Fibroblast of villous mesenchyme (primary cell): Measurements from ENCODE around the gene SWAP70. TPM values are rescaled to one million over a fixed set of nuclear protein-coding genes. Genes with fewer than 3 reads are reported as not detected.
"Not testable (repeated sequence)": the region's sequence is repeated elsewhere in the genome, so short reads cannot be mapped to it uniquely, and the experiment has no call there.

Experiments
- DNase-seq: peaks from one replicate; pipeline ENCODE4 v3.0.0-alpha.2; 2010; ENCODE audit warnings: low read depth
- H3K4me3 ChIP-seq: 2 replicates; pipeline ENCODE4 v1.5.1; 2011; ENCODE audit warnings: low read depth, mild to moderate bottlenecking, low read length
- total RNA-seq: library from RNA; depleted of rRNA; stranded (reverse); fragments of >200 nt; gene quantifications from 2 replicates; pipeline ENCODE4 v1.2.3, GENCODE V29; 2012
- TF ChIP-seq, protein P1 (sequence below): IDR thresholded peaks from 2 replicates; pipeline ENCODE4 v1.5.1; 2012; ENCODE audit warnings: low read depth, mild to moderate bottlenecking, low read length; ENCODE audit not compliant: insufficient read depth

The SWAP70 gene
- total RNA-seq, 1 donor: 63.0 TPM

DNA sequence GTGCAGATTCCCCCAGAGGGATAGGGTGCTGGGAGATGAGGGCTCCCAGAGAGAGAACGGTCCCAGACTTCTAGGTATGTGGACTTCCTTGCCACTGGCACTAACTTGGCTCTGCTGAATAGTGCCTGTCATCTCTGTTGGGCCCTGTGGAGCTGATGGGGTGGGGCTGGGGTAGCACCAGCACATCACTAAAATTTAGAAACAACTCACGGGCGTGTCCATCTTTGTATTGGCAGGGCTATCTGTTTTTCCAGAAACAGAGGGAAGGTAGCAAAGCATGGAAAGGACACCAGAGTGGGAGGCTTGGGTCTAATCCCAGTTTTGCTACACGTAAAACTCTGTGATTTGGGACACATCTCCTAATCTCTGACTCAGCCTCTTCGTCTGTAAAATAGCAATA lies 25.8 kb downstream of the SWAP70 start:
- TF ChIP-seq, protein P1, sequence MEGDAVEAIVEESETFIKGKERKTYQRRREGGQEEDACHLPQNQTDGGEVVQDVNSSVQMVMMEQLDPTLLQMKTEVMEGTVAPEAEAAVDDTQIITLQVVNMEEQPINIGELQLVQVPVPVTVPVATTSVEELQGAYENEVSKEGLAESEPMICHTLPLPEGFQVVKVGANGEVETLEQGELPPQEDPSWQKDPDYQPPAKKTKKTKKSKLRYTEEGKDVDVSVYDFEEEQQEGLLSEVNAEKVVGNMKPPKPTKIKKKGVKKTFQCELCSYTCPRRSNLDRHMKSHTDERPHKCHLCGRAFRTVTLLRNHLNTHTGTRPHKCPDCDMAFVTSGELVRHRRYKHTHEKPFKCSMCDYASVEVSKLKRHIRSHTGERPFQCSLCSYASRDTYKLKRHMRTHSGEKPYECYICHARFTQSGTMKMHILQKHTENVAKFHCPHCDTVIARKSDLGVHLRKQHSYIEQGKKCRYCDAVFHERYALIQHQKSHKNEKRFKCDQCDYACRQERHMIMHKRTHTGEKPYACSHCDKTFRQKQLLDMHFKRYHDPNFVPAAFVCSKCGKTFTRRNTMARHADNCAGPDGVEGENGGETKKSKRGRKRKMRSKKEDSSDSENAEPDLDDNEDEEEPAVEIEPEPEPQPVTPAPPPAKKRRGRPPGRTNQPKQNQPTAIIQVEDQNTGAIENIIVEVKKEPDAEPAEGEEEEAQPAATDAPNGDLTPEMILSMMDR: no peak
- no peak overlapping the region for H3K4me3 ChIP-seq
- DNase-seq: no peak

DNA sequence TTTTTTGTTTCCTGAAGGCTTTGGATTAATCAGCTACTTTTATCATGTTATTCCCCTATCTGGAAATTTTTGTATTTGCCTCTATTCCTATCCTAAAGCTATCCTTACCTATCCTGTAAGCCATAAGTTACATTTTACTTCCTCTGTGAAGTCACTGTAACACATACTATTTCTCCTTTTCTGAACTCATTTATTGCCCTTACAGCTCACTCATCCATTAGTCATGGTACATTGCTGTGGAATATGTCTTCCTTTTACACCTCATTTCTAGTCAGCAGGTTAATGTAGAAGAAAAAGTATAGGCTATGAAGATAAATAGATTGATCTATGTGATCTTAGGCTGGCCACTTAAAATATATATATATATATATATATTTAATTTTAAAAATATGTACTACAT lies 28.0 kb downstream of the SWAP70 start:
- TF ChIP-seq, protein P1: no peak
- H3K4me3 ChIP-seq: no peak overlapping the region
- DNase-seq: no peak

DNA sequence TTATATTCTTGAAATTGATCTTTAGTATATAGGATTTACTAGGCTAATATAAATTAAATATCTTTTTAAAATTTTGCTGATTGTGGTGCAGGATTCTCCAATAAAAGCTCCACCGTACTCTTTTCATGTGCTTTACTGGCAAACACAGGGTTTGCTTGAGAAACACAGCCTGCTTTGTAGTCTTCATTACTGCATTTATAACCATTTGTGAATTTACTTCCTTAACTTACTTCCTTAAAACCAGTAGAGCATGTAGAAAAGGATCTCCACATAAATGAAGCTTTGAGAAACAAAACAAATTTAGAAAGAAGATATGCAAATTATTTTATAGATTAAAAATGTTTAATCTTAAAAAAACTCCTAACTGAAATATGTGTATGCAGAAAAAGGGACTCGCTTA lies 28.8 kb downstream of the SWAP70 start:
- H3K4me3 ChIP-seq: no peak overlapping the region
- TF ChIP-seq, protein P1: no peak
- DNase-seq: no peak

DNA sequence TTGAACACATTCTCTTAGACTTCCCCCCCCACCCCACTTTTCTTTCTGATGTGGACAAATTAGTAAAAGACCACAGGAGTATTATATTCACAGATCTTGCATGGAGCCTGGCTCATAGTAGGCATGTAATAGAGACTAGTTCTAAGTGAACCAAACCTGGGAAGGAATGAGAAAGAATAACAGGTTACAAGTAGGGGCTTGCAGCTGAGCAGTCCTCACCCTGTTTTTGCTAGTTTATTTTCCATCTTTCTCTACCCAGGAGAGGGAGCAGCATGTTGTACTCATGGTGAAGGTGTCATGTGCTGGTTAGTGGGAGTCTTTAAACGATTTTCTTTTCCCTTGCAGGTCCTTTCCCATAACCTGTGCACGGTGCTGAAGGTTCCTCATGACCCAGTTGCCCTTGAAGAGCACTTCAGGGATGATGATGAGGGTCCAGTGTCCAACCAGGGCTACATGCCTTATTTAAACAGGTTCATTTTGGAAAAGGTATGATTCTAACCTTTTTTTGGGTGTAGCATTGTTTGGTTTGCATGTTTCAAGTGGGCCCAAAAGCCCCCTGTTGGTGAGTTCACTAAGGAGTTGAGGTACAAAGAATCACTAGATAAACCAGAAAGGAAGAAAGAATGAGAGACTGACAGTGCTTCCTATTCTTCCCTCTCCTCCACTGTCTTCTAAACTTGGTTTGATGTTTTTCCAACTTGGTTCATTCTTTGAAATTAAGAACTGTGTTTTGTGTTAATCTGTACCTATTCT lies 30.1 kb downstream of the SWAP70 start:
- no peak overlapping the region for H3K4me3 ChIP-seq
- TF ChIP-seq, protein P1: no peak
- DNase-seq: no peak

DNA sequence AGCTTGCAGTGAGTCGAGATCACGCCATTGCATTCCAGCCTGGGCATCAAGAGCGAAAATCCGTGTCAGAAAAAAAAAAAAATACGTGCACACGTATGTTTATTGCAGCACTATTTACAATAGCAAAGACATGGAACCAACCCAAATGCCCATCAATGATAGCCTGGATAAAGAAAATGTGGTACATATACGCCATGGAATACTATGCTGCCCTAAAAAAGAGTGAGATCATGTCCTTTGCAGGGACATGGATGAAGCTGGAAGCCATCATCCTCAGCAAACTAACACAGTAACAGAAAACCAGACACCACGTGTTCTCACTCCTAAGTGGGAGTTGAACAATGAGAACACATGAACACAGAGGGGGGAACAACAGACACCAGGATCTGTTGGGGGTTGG lies 31.4 kb downstream of the SWAP70 start:
- H3K4me3 ChIP-seq, DNase-seq: not testable (repeated sequence)

DNA sequence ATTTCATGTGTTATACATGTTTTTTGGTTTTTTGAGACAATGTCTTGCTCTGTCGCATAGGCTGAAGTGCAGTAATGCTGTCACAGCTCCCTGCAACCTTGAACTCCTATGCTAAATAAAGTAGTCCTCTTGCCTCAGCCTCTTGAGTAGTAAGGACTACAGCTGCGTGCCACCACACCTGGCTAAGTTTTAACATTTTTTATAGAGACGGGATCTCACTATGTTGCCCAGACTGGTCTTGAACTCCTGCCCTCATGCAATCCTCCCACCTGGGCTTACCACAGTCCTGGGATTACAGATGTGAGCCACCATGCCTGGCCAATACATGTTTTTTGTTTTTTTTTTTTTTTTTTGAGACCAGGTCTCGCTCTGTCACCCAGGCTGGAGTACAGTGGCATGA lies 33.9 kb downstream of the SWAP70 start:
- no peak for DNase-seq
- TF ChIP-seq, protein P1: no peak

DNA sequence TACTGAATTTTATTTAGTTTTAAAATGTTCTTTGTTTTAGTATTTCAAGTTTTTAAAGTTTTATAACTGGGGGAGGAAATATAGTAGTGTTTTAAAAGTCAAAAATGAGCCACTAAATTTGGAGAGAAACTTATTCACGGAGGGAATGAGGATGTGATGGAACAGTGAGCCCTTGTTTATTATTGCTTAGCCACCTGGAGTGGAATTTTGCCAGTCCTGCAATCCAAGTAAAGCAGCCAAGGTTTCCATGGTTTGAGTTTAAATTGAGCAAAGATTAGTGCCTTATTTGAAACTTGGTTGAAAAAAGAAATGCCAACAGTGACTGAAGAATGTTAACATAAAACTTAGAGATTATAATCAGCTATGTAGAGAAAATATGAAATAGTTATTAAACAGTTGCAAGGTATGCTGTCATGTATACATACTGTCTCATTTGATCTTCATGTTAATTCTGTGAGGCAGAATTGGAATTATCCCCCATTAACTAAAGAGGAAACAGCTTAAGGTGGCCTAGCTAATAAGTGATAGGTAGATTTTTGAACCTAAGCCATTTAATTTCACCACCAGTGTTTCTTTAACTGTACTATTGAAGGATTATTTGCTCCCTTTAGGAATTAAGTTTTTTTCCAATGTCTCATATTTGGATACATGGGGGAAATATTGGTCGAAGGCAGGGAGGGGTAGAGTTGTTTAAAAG lies 36.4 kb downstream of the SWAP70 start:
- H3K4me3 ChIP-seq: no peak overlapping the region
- DNase-seq: no peak
- TF ChIP-seq, protein P1: no peak

More for the DNA sequence above, 33.9 kb downstream of the SWAP70 start:
- no peak overlapping the region for H3K4me3 ChIP-seq
